Panc1 (cell line): ENCODE measurements around the gene DMGDH. TPM values are rescaled to one million over a fixed set of nuclear protein-coding genes. Genes with fewer than 3 reads are reported as not detected.

Source experiments
- ATAC-seq: fragments of 200-7000 bp; cut with Tn5 transposase; 2 replicates; pipeline ENCODE4 v1.9.1; 2020; ENCODE audit warnings: mild to moderate bottlenecking, moderate library complexity
- BruUV-seq: library from RNA; stranded (reverse); fragments of 400-500 nt; replicated peaks from 2 replicates; lab custom pipeline; 2021; lab: Mats Ljungman, UMichigan
- CTCF ChIA-PET: fragments of 300-600 bp; sonication (Branson Sonifier 250); formaldehyde crosslinking; loops from one replicate; lab custom pipeline; 2022; ENCODE audit warnings: antibody characterized with exemption; lab: Charles Lee
- POLR2A ChIA-PET: fragments of 300-600 bp; sonication (Branson Sonifier 250); formaldehyde crosslinking; loops from one replicate; lab custom pipeline; 2022; ENCODE audit warnings: antibody characterized with exemption; lab: Charles Lee
- DNase-seq: peaks from one replicate; pipeline ENCODE4 v3.0.0-alpha.2; 2010; ENCODE audit warnings: low read depth, low spot score
- H3K27ac ChIP-seq: 2 replicates; pipeline ENCODE4 v1.5.1; 2011; ENCODE audit warnings: mild to moderate bottlenecking, low read length, inconsistent platforms
- H3K27me3 ChIP-seq: fragments of 200-500 bp; sonication (Bioruptor generic); 2 replicates; pipeline ENCODE4 v1.6.0; 2014; ENCODE audit warnings: low read length, inconsistent platforms; ENCODE audit not compliant: control insufficient read depth, insufficient read depth
- H3K36me3 ChIP-seq: fragments of 200-500 bp; sonication (Bioruptor generic); 2 replicates; pipeline ENCODE4 v1.5.1; 2014; ENCODE audit warnings: inconsistent platforms, mild to moderate bottlenecking, low read length, moderate library complexity; ENCODE audit not compliant: control insufficient read depth, insufficient read depth
- H3K4me1 ChIP-seq: 2 replicates; pipeline ENCODE4 v1.5.1; 2011; ENCODE audit warnings: inconsistent platforms, mild to moderate bottlenecking, low read length, moderate library complexity; ENCODE audit not compliant: control insufficient read depth, insufficient read depth
- H3K4me3 ChIP-seq, 2 experiments: 2 replicates each; pipeline ENCODE4 v1.5.1; 2011 to 2012; ENCODE audit warnings: low read depth in 2 of 2, low read length in 2 of 2, mild to moderate bottlenecking in 2 of 2, inconsistent platforms in 1 of 2, moderate library complexity in 1 of 2
- H3K9me3 ChIP-seq: fragments of 200-500 bp; sonication (Bioruptor generic); 2 replicates; pipeline ENCODE4 v1.5.1; 2014; ENCODE audit warnings: low read depth, mild to moderate bottlenecking, inconsistent platforms, low read length, moderate library complexity; ENCODE audit not compliant: control insufficient read depth, insufficient read depth
- CTCF ChIP-seq: fragments of 450-650 bp; IDR thresholded peaks from 2 replicates; pipeline ENCODE4 v1.5.1; 2017; ENCODE audit warnings: mild to moderate bottlenecking
- POLR2AphosphoS5 ChIP-seq: IDR thresholded peaks from 2 replicates; pipeline ENCODE4 v1.6.1; 2012; ENCODE audit warnings: mild to moderate bottlenecking, low read depth, low read length, moderate library complexity
- REST ChIP-seq, 2 experiments: IDR thresholded peaks; 2 replicates each; pipeline ENCODE4 v1.6.1; 2011 to 2012; ENCODE audit warnings: low read depth in 2 of 2, control low read depth in 1 of 2, low read length in 1 of 2, mild to moderate bottlenecking in 1 of 2, moderate library complexity in 1 of 2; ENCODE audit not compliant: insufficient read depth in 1 of 2
- SIN3A ChIP-seq: IDR thresholded peaks from 2 replicates; pipeline ENCODE4 v1.6.1; 2012; ENCODE audit warnings: low read depth, mild to moderate bottlenecking, low read length, moderate library complexity, borderline replicate concordance; ENCODE audit not compliant: insufficient read depth
- TCF7L2 ChIP-seq: IDR thresholded peaks from 2 replicates; pipeline ENCODE4 v1.6.1; 2011; ENCODE audit warnings: mild to moderate bottlenecking, low read depth, low read length, inconsistent platforms
- in situ Hi-C: cut with HindIII; loops from 2 replicates; pipeline ENCODE4 v1.10.0; 2016; ENCODE audit warnings: low sequenced_read_pairs, low pct_unique_long_range_greater_than_20kb
- intact Hi-C: fragments of 100-400 bp; cut with micrococcal nuclease; formaldehyde crosslinking; loops from one replicate; pipeline ENCODE4 v1.10.0; 2022; ENCODE audit not compliant: unreplicated experiment
- total RNA-seq: library from RNA; stranded (reverse); gene quantifications from one replicate; pipeline ENCODE4 v1.2.1, GENCODE V29; 2021; ENCODE audit not compliant: unreplicated experiment

The DMGDH gene
- total RNA-seq, 1 experiment from 2014 or later: 0.54 TPM

GRCh38 chr5:79080804-79081203 lies 11.3 kb upstream of the DMGDH start:
- intact Hi-C loops (no loop called here), in situ Hi-C loops (no loop called here)
- H3K27me3 ChIP-seq: peaks cover 4% of the 10 kb centered on the region; the same call in 1 of the 2 replicates
- H3K9me3 ChIP-seq: no peaks in the 10 kb centered on the region
- ChIA-PET CTCF (no interaction called here), POLR2A (no interaction called here)
- ATAC-seq (no peak), DNase-seq (no peak)
- TF ChIP-seq TCF7L2: no peak
- no peak for TF ChIP-seq REST (IDR thresholded peaks at IDR 0.05; ENCODE audit: insufficient read depth in 1 of 2, low read depth in 2 of 2, low read length in 1 of 2)
- no peak for TF ChIP-seq POLR2AphosphoS5
- TF ChIP-seq CTCF: no peak
- TF ChIP-seq SIN3A: no peak
- no peaks in the 10 kb centered on the region for H3K36me3 ChIP-seq
- H3K4me1 ChIP-seq: no peaks in the 10 kb centered on the region
- no peak overlapping the region for H3K4me3 ChIP-seq
- BruUV-seq: no TSS peak
- H3K27ac ChIP-seq: no peak overlapping the region

- Histone ChIP-seq H3K4me1 (no peaks in the 10 kb centered on the region), H3K36me3 (no peaks in the 10 kb centered on the region), H3K27ac (no peak overlapping the region), H3K9me3 (no peaks in the 10 kb centered on the region), H3K4me3 (no peak overlapping the region), H3K27me3 (peaks cover 4% of the 10 kb centered on the region; the same call in 1 of the 2 replicates)
- in situ Hi-C loops (no loop called here), intact Hi-C loops (no loop called here)
- CTCF ChIA-PET: interaction anchor here (0.6 kb wide), 2 partner anchors 12 to 48 kb away, joined by 3 read pairs; no protein-coding TSS in a partner anchor
- TF ChIP-seq REST (IDR thresholded peaks at IDR 0.05; ENCODE audit: insufficient read depth in 1 of 2, low read depth in 2 of 2, low read length in 1 of 2) (no peak), CTCF (no peak), POLR2AphosphoS5 (no peak), TCF7L2 (no peak), SIN3A (no peak)
- BruUV-seq: no TSS peak
- DNase-seq (no peak), ATAC-seq (no peak)
- POLR2A ChIA-PET: no interaction called here
These were observed 8.3 kb upstream of the DMGDH start for GRCh38 chr5:79077680-79078365.
